GM18951 (cell line): ENCODE results near the gene CHST11.

Source experiments
- POLR2A ChIP-seq: IDR thresholded peaks from 4 replicates; pipeline ENCODE4 v1.6.1; 2011; ENCODE audit warnings: mild to moderate bottlenecking; ENCODE audit not compliant: insufficient read length, insufficient read depth; ENCODE audit errors: extremely low read depth
- in situ Hi-C: fragments of 300-500 bp; cut with MboI; formaldehyde crosslinking; loops from one replicate; pipeline ENCODE4 v1.12.0; 2022; ENCODE audit warnings: low sequenced_read_pairs, mixed read lengths, inconsistent platforms; ENCODE audit not compliant: unreplicated experiment

Gene CHST11

GRCh38 chr12:104583301-104583700 is 126.6 kb downstream of the CHST11 start:
- no peak for TF ChIP-seq POLR2A
- in situ Hi-C loops: no loop called here

DNA sequence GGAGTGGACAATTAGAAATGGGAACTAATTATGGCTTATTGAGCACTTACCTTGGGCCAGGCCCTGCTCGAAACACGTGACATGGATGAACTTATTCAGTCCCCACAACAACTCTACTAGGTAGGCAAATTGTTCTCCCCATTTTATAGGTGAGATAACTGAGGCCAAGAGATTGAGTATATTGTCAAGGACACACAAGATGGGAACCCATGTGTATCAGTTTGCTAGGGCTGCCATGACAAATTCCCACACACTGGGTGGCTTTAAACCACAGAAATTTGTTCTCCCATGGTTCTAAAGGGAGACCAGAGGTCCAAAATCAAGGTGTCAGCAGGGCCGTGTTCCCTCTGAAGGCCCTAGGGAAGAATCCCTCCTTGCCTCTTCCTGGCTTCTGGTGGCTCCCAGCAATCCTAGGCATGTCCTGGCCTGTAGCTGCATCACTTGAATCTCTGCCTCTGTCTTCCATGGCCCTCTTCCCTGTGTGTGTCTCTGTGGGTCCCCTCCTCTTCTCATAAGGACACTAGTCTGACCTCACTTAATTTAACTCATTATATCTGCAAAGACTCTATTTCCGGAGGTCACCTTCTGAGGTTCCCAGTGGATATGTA is 128.8 kb downstream of the CHST11 start:
- TF ChIP-seq POLR2A: no peak
- in situ Hi-C loops: no loop called here

DNA sequence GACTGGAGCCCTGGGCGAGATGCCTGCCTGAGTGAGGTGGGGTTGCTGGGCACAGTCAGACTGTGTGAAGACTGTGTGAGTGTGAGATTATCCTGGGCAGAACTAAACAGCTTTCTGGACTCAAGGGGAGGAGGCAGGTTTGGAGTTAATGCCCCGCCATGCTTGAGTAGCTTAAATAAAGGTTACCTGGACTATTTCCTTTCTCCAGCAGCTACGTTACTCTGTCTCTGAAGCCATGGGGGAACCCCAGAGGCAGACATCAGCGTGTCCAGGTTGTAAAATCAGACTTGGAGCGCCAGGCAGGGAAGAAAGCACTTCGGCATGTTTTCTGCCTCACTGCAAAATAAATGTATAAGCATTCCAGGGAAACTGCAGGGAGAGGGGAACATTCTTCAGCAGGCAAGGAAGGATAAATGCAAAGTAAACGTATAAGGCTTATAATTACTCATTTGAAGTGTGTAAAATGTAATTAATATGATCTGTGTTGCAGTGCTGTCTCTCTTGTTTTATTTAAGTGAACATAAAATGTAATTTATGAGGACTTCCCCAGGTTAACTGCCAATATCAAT is 129.7 kb downstream of the CHST11 start:
- in situ Hi-C loops: no loop called here
- TF ChIP-seq POLR2A: no peak

DNA sequence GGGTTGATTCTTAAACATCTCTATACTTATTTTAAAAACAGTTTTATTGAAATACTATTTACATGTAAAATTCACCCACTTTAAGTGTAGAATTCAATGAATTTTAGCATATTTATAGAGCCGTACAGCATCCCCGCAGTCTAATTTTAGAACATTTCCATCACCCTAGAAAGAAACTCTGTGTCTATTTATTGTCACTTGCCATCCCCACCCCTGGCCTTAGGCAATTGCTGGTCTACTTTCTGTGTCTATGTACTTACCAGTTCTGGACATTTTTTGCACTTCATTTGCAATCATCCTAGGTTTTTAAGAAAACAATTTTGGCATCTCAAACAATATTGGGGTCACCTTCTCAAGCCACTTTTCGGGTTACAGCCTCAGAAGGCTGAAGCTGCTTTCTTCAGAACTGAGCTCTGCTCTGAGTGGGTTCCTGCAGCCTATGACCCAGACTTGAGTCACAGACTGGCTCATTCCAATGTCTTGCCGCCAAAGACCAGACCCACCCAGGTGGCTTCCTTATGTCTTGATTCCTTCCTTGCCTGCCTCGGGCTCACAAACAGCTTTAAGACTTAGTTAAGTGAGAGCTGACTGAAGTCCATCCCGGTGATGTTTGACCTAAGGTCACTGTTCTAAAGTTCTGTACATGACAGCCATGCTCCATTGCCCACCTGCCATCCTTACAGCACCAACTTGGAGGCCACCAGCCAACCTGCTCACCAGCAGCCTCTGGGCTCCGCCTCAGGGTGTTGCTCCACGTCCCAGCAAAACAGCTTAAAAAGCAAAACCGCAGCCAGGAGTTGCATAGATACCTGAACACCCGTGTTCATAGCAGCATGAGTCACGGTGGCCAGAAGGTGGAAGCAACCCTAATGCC is 131.5 kb downstream of the CHST11 start:
- in situ Hi-C loops: no loop called here
- TF ChIP-seq POLR2A: no peak

- no peak for TF ChIP-seq POLR2A
Measured at GRCh38 chr12:104588921-104589590, 132.3 kb downstream of the CHST11 start.

DNA sequence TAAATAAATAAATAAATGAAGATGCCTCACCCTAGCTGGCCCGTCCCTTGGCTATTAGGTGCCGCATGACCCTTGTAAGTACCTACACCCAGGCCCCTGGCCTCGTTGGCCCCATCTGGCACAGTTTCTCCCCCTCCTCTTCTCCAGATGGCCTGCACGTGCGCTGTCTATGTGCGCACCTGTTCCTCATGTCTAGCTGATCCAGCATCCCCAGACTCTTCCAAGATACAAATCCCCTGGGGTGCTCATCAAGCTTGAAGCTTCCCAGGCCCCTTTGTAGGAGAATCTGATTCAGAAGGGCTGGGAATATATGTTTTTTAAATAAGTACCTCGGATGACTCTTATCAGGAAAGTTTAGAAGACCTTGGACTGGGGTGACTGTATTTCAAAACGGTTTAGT is 133.3 kb downstream of the CHST11 start:
- no peak for TF ChIP-seq POLR2A
- in situ Hi-C loops: no loop called here

More at GRCh38 chr12:104588921-104589590, 132.3 kb downstream of the CHST11 start:
- in situ Hi-C loops: no loop called here

GRCh38 chr12:104591257-104591885 is 134.6 kb downstream of the CHST11 start:
- no peak for TF ChIP-seq POLR2A
- in situ Hi-C loops: no loop called here

GRCh38 chr12:104593482-104593881 is 136.7 kb downstream of the CHST11 start:
- TF ChIP-seq POLR2A: no peak
- in situ Hi-C loops: no loop called here

DNA sequence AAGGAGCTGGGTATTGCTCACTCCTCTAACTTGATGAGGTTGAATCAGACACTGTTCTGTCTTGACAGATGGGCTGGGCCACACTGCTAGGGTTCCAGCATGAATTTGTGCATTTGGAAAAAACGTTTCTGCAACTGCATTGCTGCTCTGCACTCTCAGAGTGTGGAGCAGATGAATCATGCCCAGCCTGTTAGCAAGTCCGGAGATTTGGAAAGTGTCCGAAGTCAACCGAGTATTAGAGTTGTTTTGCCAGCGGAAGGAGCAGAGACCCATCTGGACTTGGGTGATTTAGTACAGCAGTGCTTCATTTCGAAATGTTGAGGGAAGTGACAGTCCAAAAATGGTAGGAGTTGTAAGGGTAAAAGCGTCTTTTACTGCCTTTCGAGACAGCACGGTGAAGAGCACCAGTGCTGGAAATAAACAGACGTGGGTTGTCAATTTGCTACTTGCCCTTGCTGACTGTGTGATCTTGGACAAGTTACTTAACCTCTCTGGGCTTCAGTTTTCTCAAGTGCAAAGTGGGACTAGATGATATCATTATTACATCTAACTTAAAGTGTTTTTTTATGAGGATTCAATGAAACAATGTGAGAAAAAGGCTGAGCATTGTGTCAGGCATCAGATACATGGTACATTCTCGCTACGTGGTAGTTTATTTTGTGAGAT is 139.5 kb downstream of the CHST11 start:
- in situ Hi-C loops: no loop called here
- TF ChIP-seq POLR2A: no peak

- TF ChIP-seq POLR2A: no peak
- in situ Hi-C loops: no loop called here
Measured at GRCh38 chr12:104596898-104597843, 140.4 kb downstream of the CHST11 start.
